Body of pancreas (tissue), 4 donors: Measurements from ENCODE around the gene SLC3A2. TPM values are rescaled to one million over a fixed set of nuclear protein-coding genes. Genes with fewer than 3 reads are reported as not detected.

Source experiments
- ATAC-seq: fragments of 150-250 bp; one replicate; pipeline ENCODE4 v1.9.1; 2016
- DNase-seq, 4 donors: peaks; one replicate each; pipeline ENCODE4 v3.0.0-alpha.2; 2019
- H3K27ac ChIP-seq, 4 donors: fragments of 200-600 bp; sonication (generic); 1 replicate in 3 of 4; 2 replicates in 1 of 4; pipeline versions ENCODE4 v1.5.1 to v1.6.1; 2016 to 2019; ENCODE audit warnings: mild to moderate bottlenecking in 1 of 4, mixed read lengths in 1 of 4, moderate library complexity in 1 of 4
- H3K27me3 ChIP-seq, 2 donors: fragments of 200-600 bp; sonication (generic); one replicate each; pipeline ENCODE4 v1.6.0; 2016; ENCODE audit warnings: mild to moderate bottlenecking in 1 of 2
- H3K36me3 ChIP-seq, 2 donors: fragments of 200-600 bp; sonication (generic); replicated peaks in 1 of 2; 2 replicates each; pipeline ENCODE4 v1.5.1; 2016; ENCODE audit warnings: low read depth in 2 of 2; ENCODE audit not compliant: insufficient read depth in 1 of 2
- H3K4me1 ChIP-seq: fragments of 200-600 bp; sonication (generic); one replicate; pipeline ENCODE4 v1.6.0; 2016
- H3K4me3 ChIP-seq, 2 donors: fragments of 200-600 bp; sonication (generic); 1 replicate in 1 of 2; 2 replicates in 1 of 2; pipeline ENCODE4 v1.5.1; 2016 to 2019
- H3K9me3 ChIP-seq, 3 donors: fragments of 200-600 bp; sonication (generic); 1 replicate in 2 of 3; 2 replicates in 1 of 3; pipeline ENCODE4 v1.5.1; 2016
- CTCF ChIP-seq, 7 experiments: fragments of 450-650 bp in 4 of 7; fragments of 200-600 bp in 3 of 7; sonication (generic) in 3 of 7; IDR thresholded peaks; one replicate each; pipeline ENCODE4 v1.5.1; 2016 to 2019; ENCODE audit warnings: antibody characterized with exemption in 7 of 7
- POLR2A ChIP-seq, 3 donors: fragments of 450-650 bp; IDR thresholded peaks; one replicate each; pipeline ENCODE4 v1.6.1; 2016; ENCODE audit warnings: antibody characterized with exemption in 3 of 3, mild to moderate bottlenecking in 2 of 3
- WGBS, 2 donors: methylation state at CpG; one replicate each; pipeline ENCODE4 v1.1.5; 2017; 5-methylcytosine and 5-hydroxymethylcytosine counted together
- intact Hi-C: fragments of 100-400 bp; cut with DNase I; formaldehyde crosslinking; loops from one replicate; pipeline ENCODE4 v1.15.1; 2023
- total RNA-seq, 2 donors: library from RNA; depleted of rRNA; stranded (reverse); fragments of >200 nt; gene quantifications; one replicate each; pipeline ENCODE4 v1.1.0, GENCODE V29; 2016

Gene SLC3A2
- total RNA-seq, 2 donors from 2014 or later, result 75.5 to 108 TPM

GRCh38 chr11:62917906-62918502, 37.3 kb downstream of the SLC3A2 start:
- ATAC-seq, result no peak
- H3K9me3 ChIP-seq, result no peaks in the 10 kb centered on the region
- H3K36me3 ChIP-seq, result no peaks in the 10 kb centered on the region
- 89 to 94% methylated on average over 9 to 11 of the region's 11 CpGs for WGBS, 2 donors
- no peaks in the 10 kb centered on the region for H3K27me3 ChIP-seq
- intact Hi-C loops, result no loop called here
- H3K4me1 ChIP-seq, result peaks cover 25% of the 10 kb centered on the region
- no peak for TF ChIP-seq POLR2A (IDR thresholded peaks at IDR 0.05)
- TF ChIP-seq CTCF (IDR thresholded peaks at IDR 0.05), result no peak
- H3K27ac ChIP-seq, result no peak overlapping the region
- no peak overlapping the region for H3K4me3 ChIP-seq
- no peak for DNase-seq

GRCh38 chr11:62918531-62918930, 37.8 kb downstream of the SLC3A2 start:
- H3K27ac ChIP-seq, result no peak overlapping the region
- H3K36me3 ChIP-seq, result no peaks in the 10 kb centered on the region
- H3K4me3 ChIP-seq, result no peak overlapping the region
- no peak for TF ChIP-seq CTCF (IDR thresholded peaks at IDR 0.05)
- intact Hi-C loops, result no loop called here
- no peak for DNase-seq
- no peak for ATAC-seq
- 69 to 72% methylated on average over 4 to 5 of the region's 5 CpGs for WGBS, 2 donors
- no peaks in the 10 kb centered on the region for H3K27me3 ChIP-seq
- H3K9me3 ChIP-seq, result no peaks in the 10 kb centered on the region
- H3K4me1 ChIP-seq, result peaks cover 28% of the 10 kb centered on the region

GRCh38 chr11:62919476-62919875, 38.8 kb downstream of the SLC3A2 start:
- DNase-seq (no peak), ATAC-seq (no peak)
- no peak for TF ChIP-seq POLR2A (IDR thresholded peaks at IDR 0.05)
- no peak for TF ChIP-seq CTCF (IDR thresholded peaks at IDR 0.05)
- Histone ChIP-seq H3K4me3 (no peak overlapping the region), H3K27ac (no peak overlapping the region), H3K27me3 (no peaks in the 10 kb centered on the region), H3K36me3 (no peaks in the 10 kb centered on the region), H3K4me1 (peaks cover 34% of the 10 kb centered on the region), H3K9me3 (no peaks in the 10 kb centered on the region)
- intact Hi-C loops, result no loop called here
- 89 to 93% methylated on average over 10 of the region's 10 CpGs for WGBS, 2 donors

GRCh38 chr11:62919898-62920640, 39.4 kb downstream of the SLC3A2 start:
- ATAC-seq, result no peak
- Histone ChIP-seq H3K4me3 (no peak overlapping the region), H3K27ac (no peak overlapping the region), H3K27me3 (no peaks in the 10 kb centered on the region), H3K36me3 (no peaks in the 10 kb centered on the region), H3K9me3 (no peaks in the 10 kb centered on the region), H3K4me1 (peaks cover 34% of the 10 kb centered on the region)
- TF ChIP-seq POLR2A (IDR thresholded peaks at IDR 0.05), result no peak
- TF ChIP-seq CTCF (IDR thresholded peaks at IDR 0.05), result no peak
- intact Hi-C loops, result no loop called here
- WGBS, 2 donors, result 56 to 61% methylated on average over 7 to 11 of the region's 11 CpGs
- DNase-seq, result no peak

GRCh38 chr11:62921201-62921572, 40.5 kb downstream of the SLC3A2 start, which contains the start of gene CHRM1:
Gene CHRM1, minus strand, starts transcription at chr11:62921363. Its CDS starts 10,263 bp downstream, at chr11:62911100.
- peaks cover 40% of the 10 kb centered on the region for H3K4me1 ChIP-seq
- H3K9me3 ChIP-seq, result no peaks in the 10 kb centered on the region
- peak; percentile 23 to 71 (median 48) for DNase-seq
- intact Hi-C loops, result no loop called here
- no peak within 1 kb of the TSS for H3K4me3 ChIP-seq
- peak within 1 kb of the TSS in 1 of 4 donors; percentile 6 for H3K27ac ChIP-seq
- H3K27me3 ChIP-seq, result peaks cover 0 to 9% of the 10 kb centered on the region in 2 donors
- H3K36me3 ChIP-seq, result no peaks in the 10 kb centered on the region
- 11 to 13% methylated on average over 9 of the region's 9 CpGs for WGBS, 2 donors
- peak; percentile 49 for ATAC-seq
- TF ChIP-seq CTCF (IDR thresholded peaks at IDR 0.05) (no peak), POLR2A (IDR thresholded peaks at IDR 0.05) (no peak)
